BJ (cell line): ENCODE data around the gene STRN3. TPM values are rescaled to one million over a fixed set of nuclear protein-coding genes. Genes with fewer than 3 reads are reported as not detected.

Experiments
- CTCF ChIA-PET: fragments of 350-600 bp; formaldehyde crosslinking; extraction: SDS; loops from one replicate; lab custom pipeline; 2021; ENCODE audit warnings: antibody characterized with exemption, inconsistent platforms; lab: Yijun Ruan, JAX
- POLR2A ChIA-PET: fragments of 300-600 bp; sonication (Branson Sonifier 250); formaldehyde crosslinking; extraction: SDS; loops from one replicate; lab custom pipeline; 2021; ENCODE audit warnings: antibody characterized with exemption; lab: Charles Lee
- DNase-seq: peaks from one replicate; pipeline ENCODE4 v3.0.0-alpha.2; 2011; ENCODE audit warnings: low read depth
- H3K27me3 ChIP-seq: 2 replicates; pipeline ENCODE4 v1.6.0; 2011; ENCODE audit warnings: low read length; ENCODE audit not compliant: control insufficient read depth, insufficient read depth
- H3K36me3 ChIP-seq: 2 replicates; pipeline ENCODE4 v1.5.1; 2011; ENCODE audit warnings: low read length; ENCODE audit not compliant: control insufficient read depth, insufficient read depth
- H3K4me3 ChIP-seq: 2 replicates; pipeline ENCODE4 v1.5.1; 2011; ENCODE audit warnings: low read depth, mild to moderate bottlenecking, control low read depth, low read length
- CTCF ChIP-seq: IDR thresholded peaks from 2 replicates; pipeline ENCODE4 v1.5.1; 2011; ENCODE audit warnings: low read depth, mild to moderate bottlenecking, control low read depth, inconsistent platforms, low read length, moderate library complexity; ENCODE audit not compliant: insufficient read depth
- polyA plus RNA-seq: library from polyadenylated mRNA; depleted of rRNA; stranded (reverse); fragments of >200 nt; gene quantifications from 2 replicates; pipeline ENCODE4 v1.2.3, GENCODE V29; 2011

The STRN3 gene
- polyA plus RNA-seq, 1 experiment = 14.8 TPM

- no peak overlapping the region for H3K4me3 ChIP-seq
- POLR2A ChIA-PET = no interaction called here
- H3K36me3 ChIP-seq = peaks cover 5% of the 10 kb centered on the region; the same call in 1 of the 2 replicates
- H3K27me3 ChIP-seq = no peaks in the 10 kb centered on the region
- TF ChIP-seq CTCF = no peak
- CTCF ChIA-PET = no interaction called here
- DNase-seq = no peak
Measured at GRCh38 chr14:30921788-30922187, 104.4 kb downstream of the STRN3 start.

- POLR2A ChIA-PET = no interaction called here
- DNase-seq = no peak
- Histone ChIP-seq H3K27me3 (no peaks in the 10 kb centered on the region), H3K4me3 (no peak overlapping the region), H3K36me3 (peaks cover 5% of the 10 kb centered on the region; the same call in 1 of the 2 replicates)
- CTCF ChIA-PET = interaction anchor here (0.7 kb wide), 1 partner anchor 37 kb away, joined by 3 read pairs; no protein-coding TSS in a partner anchor
- TF ChIP-seq CTCF = no peak
Measured at GRCh38 chr14:30921305-30921704, 104.9 kb downstream of the STRN3 start.

- no peak for TF ChIP-seq CTCF
- ChIA-PET POLR2A (interaction anchor here (0.6 kb wide), 2 partner anchors 97 to 303 kb away, joined by 3 to 5 read pairs; no protein-coding TSS in a partner anchor), CTCF (no interaction called here)
- no peak for DNase-seq
- no peak overlapping the region for H3K4me3 ChIP-seq
- peaks cover 3% of the 10 kb centered on the region for H3K36me3 ChIP-seq
- H3K27me3 ChIP-seq = no peaks in the 10 kb centered on the region
Measured at GRCh38 chr14:30915596-30915995, 110.6 kb downstream of the STRN3 start.

- H3K36me3 ChIP-seq = peaks cover 3% of the 10 kb centered on the region
- no peak for DNase-seq
- CTCF ChIA-PET = interaction anchor here (1.0 kb wide), 1 partner anchor 11 kb away, joined by 3 read pairs; no protein-coding TSS in a partner anchor
- no peaks in the 10 kb centered on the region for H3K27me3 ChIP-seq
- TF ChIP-seq CTCF = no peak
- POLR2A ChIA-PET = interaction anchor here (0.6 kb wide), 1 partner anchor 10 kb away, joined by 3 read pairs; no protein-coding TSS in a partner anchor
- no peak overlapping the region for H3K4me3 ChIP-seq
Measured at GRCh38 chr14:30914812-30915211, 111.4 kb downstream of the STRN3 start.

GRCh38 chr14:30908826-30909225, 117.4 kb downstream of the STRN3 start:
- Histone ChIP-seq H3K36me3 (peaks cover 7% of the 10 kb centered on the region), H3K27me3 (no peaks in the 10 kb centered on the region), H3K4me3 (no peak overlapping the region)
- ChIA-PET POLR2A (no interaction called here), CTCF (no interaction called here)
- TF ChIP-seq CTCF = no peak
- DNase-seq = no peak
